Transverse colon (tissue), 3 donors: ENCODE results near the gene MSL1.

Experiments
- POLR2A ChIP-seq: fragments of 450-650 bp; IDR thresholded peaks from one replicate; pipeline ENCODE4 v1.6.1; 2016; ENCODE audit warnings: antibody characterized with exemption, mild to moderate bottlenecking, moderate library complexity
- TF ChIP-seq, protein P1 (sequence below), 5 experiments: fragments of 200-600 bp in 3 of 5; fragments of 450-650 bp in 2 of 5; sonication (generic) in 3 of 5; IDR thresholded peaks; 1 replicate in 2 of 5; 2 replicates in 3 of 5; pipeline ENCODE4 v1.5.1; 2016 to 2017; ENCODE audit warnings: antibody characterized with exemption in 5 of 5, inconsistent platforms in 3 of 5, mild to moderate bottlenecking in 2 of 5, moderate library complexity in 1 of 5

DNA sequence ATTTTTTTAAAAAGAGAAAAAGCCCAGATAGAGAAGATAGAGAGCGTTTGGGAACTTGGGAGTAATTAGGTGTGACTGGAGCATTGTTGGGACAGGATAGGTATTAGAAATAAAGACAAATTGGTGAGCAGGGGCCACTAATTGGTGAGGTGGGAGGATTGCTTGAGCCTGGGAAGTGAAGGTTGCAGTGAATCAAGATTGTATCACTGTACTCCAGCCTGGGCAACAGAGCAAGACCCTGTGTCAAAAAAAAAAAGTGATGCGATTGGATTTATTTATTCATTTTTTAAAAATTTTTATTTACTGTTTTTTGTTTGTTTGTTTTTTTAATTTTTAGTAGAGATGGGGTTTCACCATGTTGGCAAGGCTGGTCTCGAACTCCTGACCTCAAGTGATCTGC is 23.7 kb downstream of the MSL1 start:
- TF ChIP-seq, protein P1, sequence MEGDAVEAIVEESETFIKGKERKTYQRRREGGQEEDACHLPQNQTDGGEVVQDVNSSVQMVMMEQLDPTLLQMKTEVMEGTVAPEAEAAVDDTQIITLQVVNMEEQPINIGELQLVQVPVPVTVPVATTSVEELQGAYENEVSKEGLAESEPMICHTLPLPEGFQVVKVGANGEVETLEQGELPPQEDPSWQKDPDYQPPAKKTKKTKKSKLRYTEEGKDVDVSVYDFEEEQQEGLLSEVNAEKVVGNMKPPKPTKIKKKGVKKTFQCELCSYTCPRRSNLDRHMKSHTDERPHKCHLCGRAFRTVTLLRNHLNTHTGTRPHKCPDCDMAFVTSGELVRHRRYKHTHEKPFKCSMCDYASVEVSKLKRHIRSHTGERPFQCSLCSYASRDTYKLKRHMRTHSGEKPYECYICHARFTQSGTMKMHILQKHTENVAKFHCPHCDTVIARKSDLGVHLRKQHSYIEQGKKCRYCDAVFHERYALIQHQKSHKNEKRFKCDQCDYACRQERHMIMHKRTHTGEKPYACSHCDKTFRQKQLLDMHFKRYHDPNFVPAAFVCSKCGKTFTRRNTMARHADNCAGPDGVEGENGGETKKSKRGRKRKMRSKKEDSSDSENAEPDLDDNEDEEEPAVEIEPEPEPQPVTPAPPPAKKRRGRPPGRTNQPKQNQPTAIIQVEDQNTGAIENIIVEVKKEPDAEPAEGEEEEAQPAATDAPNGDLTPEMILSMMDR (IDR thresholded peaks at IDR 0.05) = no peak
- no peak for TF ChIP-seq POLR2A
